Stimulated activated CD8-positive, alpha-beta memory T cell treated with anti-CD3 and anti-CD28 coated beads, Interleukin-2, amount 100 ng/mL, for 48 hours (primary cell): ENCODE measurements around the gene S100A7A.
A peak's percentile ranks its signal among the peaks of the same experiment; 100 is the strongest.
"Not testable (repeated sequence)": the region's sequence is repeated elsewhere in the genome, so short reads cannot be mapped to it uniquely, and the experiment has no call there.

Source experiments
- DNase-seq, 2 donors: peaks; one replicate each; pipeline ENCODE4 v3.0.0-alpha.2; 2020; ENCODE audit warnings: low read depth in 2 of 2

Gene S100A7A

GRCh38 chr1:153422450-153423068, 6.2 kb downstream of the S100A7A start:
- DNase-seq, result peak; percentile 24 to 55

- no peak for DNase-seq
These were observed 10.5 kb downstream of the S100A7A start for GRCh38 chr1:153426809-153427208.

- no peak for DNase-seq
These were observed 11.8 kb downstream of the S100A7A start for GRCh38 chr1:153428073-153428638.

- no peak for DNase-seq
These were observed 12.5 kb downstream of the S100A7A start for GRCh38 chr1:153428791-153429190.

- DNase-seq, result no peak
These were observed 13.2 kb downstream of the S100A7A start for GRCh38 chr1:153429266-153430165.

GRCh38 chr1:153430166-153430553, 13.8 kb downstream of the S100A7A start:
- no peak for DNase-seq

- DNase-seq, result no peak
These were observed 14.2 kb downstream of the S100A7A start for GRCh38 chr1:153430561-153430960.

GRCh38 chr1:153431002-153431401, 14.7 kb downstream of the S100A7A start:
- no peak for DNase-seq

GRCh38 chr1:153431427-153431826, 15.1 kb downstream of the S100A7A start:
- DNase-seq, result no peak

GRCh38 chr1:153431928-153432327, 15.6 kb downstream of the S100A7A start:
- no peak for DNase-seq

GRCh38 chr1:153432874-153433681, 16.8 kb downstream of the S100A7A start:
- no peak for DNase-seq

- DNase-seq, result no peak
These were observed 18.6 kb downstream of the S100A7A start for GRCh38 chr1:153434746-153435455.

- no peak for DNase-seq
These were observed 20.9 kb downstream of the S100A7A start for GRCh38 chr1:153437236-153437635.

- no peak for DNase-seq
These were observed 22.3 kb downstream of the S100A7A start for GRCh38 chr1:153438599-153438998.

- DNase-seq, result no peak
These were observed 23.0 kb downstream of the S100A7A start for GRCh38 chr1:153439273-153439672.

- no peak for DNase-seq
These were observed 25.0 kb downstream of the S100A7A start for GRCh38 chr1:153441238-153441755.

GRCh38 chr1:153443486-153443885, 27.2 kb downstream of the S100A7A start:
- no peak for DNase-seq

- DNase-seq, result no peak
These were observed 27.8 kb downstream of the S100A7A start for GRCh38 chr1:153444078-153444477.

GRCh38 chr1:153447498-153448170, 31.3 kb downstream of the S100A7A start:
- DNase-seq, result no peak

- not testable (repeated sequence) for DNase-seq
These were observed 32.5 kb downstream of the S100A7A start for GRCh38 chr1:153448851-153449250.

- DNase-seq, result no peak
These were observed 40.1 kb downstream of the S100A7A start for GRCh38 chr1:153456396-153456795.
